ENCODE data around the gene TCF12.

DNA sequence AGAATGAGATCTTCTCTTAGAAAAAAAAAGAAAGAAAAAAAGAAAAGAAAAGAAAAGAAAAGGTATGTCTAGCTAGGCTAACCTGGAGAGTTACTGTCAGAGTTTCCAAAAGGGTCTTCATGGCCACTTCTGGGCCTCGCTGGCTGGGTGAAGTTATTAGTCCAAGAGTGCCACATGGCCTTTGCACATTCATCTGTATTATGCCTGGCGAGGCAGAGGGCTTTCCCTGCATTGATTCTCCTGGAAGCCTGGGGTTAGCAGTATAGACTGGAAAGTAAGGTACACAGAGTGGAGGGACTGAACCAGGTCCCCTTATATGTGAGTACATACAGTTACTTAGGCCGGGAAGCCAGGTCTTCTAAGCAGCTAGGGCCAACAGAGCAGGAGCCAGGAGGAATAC, 403.0 kb downstream of the TCF12 start:
- TF ChIP-seq, protein P1, sequence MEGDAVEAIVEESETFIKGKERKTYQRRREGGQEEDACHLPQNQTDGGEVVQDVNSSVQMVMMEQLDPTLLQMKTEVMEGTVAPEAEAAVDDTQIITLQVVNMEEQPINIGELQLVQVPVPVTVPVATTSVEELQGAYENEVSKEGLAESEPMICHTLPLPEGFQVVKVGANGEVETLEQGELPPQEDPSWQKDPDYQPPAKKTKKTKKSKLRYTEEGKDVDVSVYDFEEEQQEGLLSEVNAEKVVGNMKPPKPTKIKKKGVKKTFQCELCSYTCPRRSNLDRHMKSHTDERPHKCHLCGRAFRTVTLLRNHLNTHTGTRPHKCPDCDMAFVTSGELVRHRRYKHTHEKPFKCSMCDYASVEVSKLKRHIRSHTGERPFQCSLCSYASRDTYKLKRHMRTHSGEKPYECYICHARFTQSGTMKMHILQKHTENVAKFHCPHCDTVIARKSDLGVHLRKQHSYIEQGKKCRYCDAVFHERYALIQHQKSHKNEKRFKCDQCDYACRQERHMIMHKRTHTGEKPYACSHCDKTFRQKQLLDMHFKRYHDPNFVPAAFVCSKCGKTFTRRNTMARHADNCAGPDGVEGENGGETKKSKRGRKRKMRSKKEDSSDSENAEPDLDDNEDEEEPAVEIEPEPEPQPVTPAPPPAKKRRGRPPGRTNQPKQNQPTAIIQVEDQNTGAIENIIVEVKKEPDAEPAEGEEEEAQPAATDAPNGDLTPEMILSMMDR (IDR thresholded peaks at IDR 0.05; ENCODE audit: insufficient read depth, low read depth, low read length) = no peak
- TF ChIP-seq EZH2 (IDR thresholded peaks at IDR 0.05; ENCODE audit: insufficient read depth, low read length) = no peak
